NCI-H1105 treated with DMSO at 0.1 percent for 48 hours (cell line): ENCODE results near the gene PRRC2B.
A peak's percentile ranks its signal among the peaks of the same experiment; 100 is the strongest.
"Not testable (repeated sequence)": the region's sequence is repeated elsewhere in the genome, so short reads cannot be mapped to it uniquely, and the experiment has no call there.

Experiments used
- DNase-seq: peaks from one replicate; lab custom pipeline; 2025; lab: John Stamatoyannopoulos, UW

The PRRC2B gene

GRCh38 chr9:131539223-131539923, 145.5 kb downstream of the PRRC2B start:
- no peak for DNase-seq

- DNase-seq: peak; percentile 16
Measured at GRCh38 chr9:131543141-131543540, 149.3 kb downstream of the PRRC2B start.

GRCh38 chr9:131545003-131545785, 151.3 kb downstream of the PRRC2B start, which contains the start of gene PRRT1B:
Gene PRRT1B, plus strand, starts transcription at chr9:131545523. Its CDS starts 93 bp downstream, at chr9:131545616.
- DNase-seq: no peak

- no peak for DNase-seq
Measured at GRCh38 chr9:131545786-131546335, 152.0 kb downstream of the PRRC2B start.

- peak; percentile 50 for DNase-seq
Measured at GRCh38 chr9:131546336-131547084, 152.6 kb downstream of the PRRC2B start.

- DNase-seq: not testable (repeated sequence)
Measured at GRCh38 chr9:131549186-131549585, 155.3 kb downstream of the PRRC2B start.
